GM12878 (cell line): Measurements from ENCODE around the gene FOXD2. TPM values are rescaled to one million over a fixed set of nuclear protein-coding genes. Genes with fewer than 3 reads are reported as not detected.
A peak's percentile ranks its signal among the peaks of the same experiment; 100 is the strongest.

Source experiments
- ATAC-seq: fragments of 200-7000 bp; cut with Tn5 transposase; 3 replicates; pipeline ENCODE4 v1.9.1; 2020; ENCODE audit warnings: mild to moderate bottlenecking, moderate library complexity
- BruUV-seq: library from RNA; stranded (reverse); fragments of 400-500 nt; replicated peaks from 2 replicates; lab custom pipeline; 2021; lab: Mats Ljungman, UMichigan
- CTCF ChIA-PET: fragments of 300-600 bp; sonication (Branson Sonifier 250); formaldehyde crosslinking; extraction: SDS; loops from one replicate; lab custom pipeline; 2021; ENCODE audit warnings: inconsistent platforms; lab: Yijun Ruan, JAX
- POLR2A ChIA-PET: fragments of 350-600 bp; formaldehyde crosslinking; extraction: SDS; loops from one replicate; lab custom pipeline; 2021; ENCODE audit warnings: inconsistent platforms; lab: Charles Lee
- RAD21 ChIA-PET: fragments of 300-600 bp; sonication (Branson Sonifier 250); formaldehyde crosslinking; loops from one replicate; lab custom pipeline; 2023; ENCODE audit warnings: antibody characterized with exemption; ENCODE audit not compliant: unreplicated experiment; lab: Charles Lee
- SMC1A ChIA-PET: fragments of 300-600 bp; sonication (Branson Sonifier 250); formaldehyde crosslinking; loops from one replicate; lab custom pipeline; 2023; ENCODE audit not compliant: unreplicated experiment, uncharacterized antibody; lab: Charles Lee
- DNase-seq: peaks from one replicate; pipeline ENCODE4 v3.0.0-alpha.2; 2011; ENCODE audit warnings: low read depth, low spot score
- FAIRE-seq: peaks from 3 replicates; lab custom pipeline; 2011; peaks lifted over from hg19 to GRCh38; lab: Jason Lieb, UNC
- H2AFZ ChIP-seq: 2 replicates; pipeline ENCODE4 v1.6.0; 2011; ENCODE audit warnings: low read depth, low read length, control low read depth; ENCODE audit not compliant: control insufficient read depth
- H3K27ac ChIP-seq: 2 replicates; pipeline ENCODE4 v1.5.1; 2011; ENCODE audit warnings: control low read depth; ENCODE audit not compliant: control insufficient read depth, insufficient read depth
- H3K27me3 ChIP-seq, 2 experiments: replicated peaks in 1 of 2; 2 replicates each; pipeline versions ENCODE4 v1.6.0 to v1.6.1; 2011; ENCODE audit warnings: low read length in 1 of 2; ENCODE audit not compliant: control insufficient read depth in 2 of 2, insufficient read depth in 2 of 2
- H3K36me3 ChIP-seq, 2 experiments: 2 replicates each; pipeline ENCODE4 v1.5.1; 2011; ENCODE audit warnings: low read length in 1 of 2; ENCODE audit not compliant: control insufficient read depth in 2 of 2, insufficient read depth in 2 of 2
- H3K4me1 ChIP-seq: 2 replicates; pipeline ENCODE4 v1.6.1; 2011; ENCODE audit warnings: mild to moderate bottlenecking, low read length, moderate library complexity, mixed read lengths; ENCODE audit not compliant: control insufficient read depth, insufficient read depth
- H3K4me2 ChIP-seq: 2 replicates; pipeline ENCODE4 v1.6.0; 2011; ENCODE audit warnings: control low read depth; ENCODE audit not compliant: control insufficient read depth, insufficient read depth
- H3K4me3 ChIP-seq: fragments of 200-600 bp; sonication (generic); 2 replicates; pipeline ENCODE4 v1.5.1; 2016
- H3K79me2 ChIP-seq: 2 replicates; pipeline ENCODE4 v1.6.0; 2011; ENCODE audit warnings: low read length; ENCODE audit not compliant: control insufficient read depth, insufficient read depth
- H3K9ac ChIP-seq: 2 replicates; pipeline ENCODE4 v1.8.0; 2011; ENCODE audit warnings: low read length, control low read depth, mixed read lengths; ENCODE audit not compliant: control insufficient read depth, insufficient read depth
- H3K9me3 ChIP-seq: replicated peaks from 3 replicates; pipeline ENCODE4 v1.5.1; 2011; ENCODE audit warnings: mild to moderate bottlenecking, low read length; ENCODE audit not compliant: control insufficient read depth, insufficient read depth
- H4K20me1 ChIP-seq: 2 replicates; pipeline ENCODE4 v1.6.0; 2011; ENCODE audit not compliant: control insufficient read depth, insufficient read depth
- BHLHE40 ChIP-seq, 2 experiments: fragments of 450-650 bp in 1 of 2; IDR thresholded peaks; 2 replicates each; pipeline ENCODE4 v1.6.1; 2011 to 2017; ENCODE audit warnings: low read depth in 2 of 2, borderline replicate concordance in 1 of 2, improper control_type of control experiment in 1 of 2, low read length in 1 of 2, mild to moderate bottlenecking in 1 of 2
- CREM ChIP-seq: IDR thresholded peaks from 2 replicates; pipeline ENCODE4 v1.6.1; 2014; ENCODE audit warnings: antibody characterized with exemption, low read depth
- LARP7 ChIP-seq: fragments of 450-650 bp; IDR thresholded peaks from 2 replicates; pipeline ENCODE4 v1.6.1; 2017; ENCODE audit warnings: mild to moderate bottlenecking
- NFYA ChIP-seq: IDR thresholded peaks from 2 replicates; pipeline ENCODE4 v1.6.1; 2011; ENCODE audit warnings: low read depth, mild to moderate bottlenecking, low read length, improper control_type of control experiment, borderline replicate concordance
- POLR2AphosphoS2 ChIP-seq: IDR thresholded peaks from 2 replicates; pipeline ENCODE4 v1.6.1; 2011; ENCODE audit warnings: low read depth, mild to moderate bottlenecking, low read length, improper control_type of control experiment, moderate library complexity
- RAD21 ChIP-seq: IDR thresholded peaks from 2 replicates; pipeline ENCODE4 v1.6.1; 2011; ENCODE audit warnings: mild to moderate bottlenecking, low read depth, low read length, moderate library complexity; ENCODE audit not compliant: insufficient read depth
- SIX5 ChIP-seq: IDR thresholded peaks from 2 replicates; pipeline ENCODE4 v1.6.1; 2011; ENCODE audit warnings: mild to moderate bottlenecking, low read depth, low read length, moderate library complexity; ENCODE audit not compliant: severe bottlenecking
- SPI1 ChIP-seq: IDR thresholded peaks from 2 replicates; pipeline ENCODE4 v1.6.1; 2011; ENCODE audit warnings: low read depth, mild to moderate bottlenecking, low read length, moderate library complexity, borderline replicate concordance; ENCODE audit not compliant: insufficient read depth
- STAT1 ChIP-seq: fragments of 450-650 bp; conservative IDR thresholded peaks from 2 replicates; pipeline ENCODE4 v1.6.1; 2014; ENCODE audit warnings: antibody characterized with exemption, mild to moderate bottlenecking
- TCF12 ChIP-seq: IDR thresholded peaks from 2 replicates; pipeline ENCODE4 v1.6.1; 2011; ENCODE audit warnings: low read depth, mild to moderate bottlenecking, low read length
- YY1 ChIP-seq: IDR thresholded peaks from 2 replicates; pipeline ENCODE4 v1.6.1; 2011; ENCODE audit warnings: low read depth, mild to moderate bottlenecking, low read length
- WGBS: methylation state at CpG from one replicate; pipeline ENCODE4 v1.1.6; 2016; ENCODE audit warnings: low lambda C conversion rate; ENCODE audit not compliant: insufficient replicate concordance, insufficient coverage; ENCODE audit errors: missing lambda C conversion rate; 5-methylcytosine and 5-hydroxymethylcytosine counted together
- in situ Hi-C: fragments of 300-500 bp; cut with MboI; formaldehyde crosslinking; loops from 9 replicates; pipeline ENCODE4 v1.14.3; 2018; ENCODE audit warnings: mixed read lengths
- intact Hi-C: fragments of 100-400 bp; cut with micrococcal nuclease; formaldehyde crosslinking; loops from one replicate; pipeline ENCODE4 v1.14.2; 2022; ENCODE audit not compliant: unreplicated experiment
- polyA plus RNA-seq, 11 experiments: library from polyadenylated mRNA; depleted of rRNA in 4 of 11; unstranded in 6 of 11; stranded (reverse) in 5 of 11; fragments of >200 nt; fragmentation: Nextera tagmentation in 4 of 11; fragmentation: Illumina TruSeq in 1 of 11; extraction: Ambion mirVana in 4 of 11; extraction: Trizol in 1 of 11; gene quantifications; 1 replicate in 1 of 11; 2 replicates in 10 of 11; pipeline versions ENCODE4 v1.2.1 to v1.2.3, GENCODE V29; 2011 to 2016; ENCODE audit warnings: inconsistent platforms in 2 of 11, missing spikeins in 2 of 11, low read depth in 1 of 11
- total RNA-seq, 4 experiments: library from RNA; depleted of rRNA in 3 of 4; stranded (reverse); fragments of >200 nt in 3 of 4; fragmentation: Illumina TruSeq in 1 of 4; extraction: Trizol in 1 of 4; gene quantifications; 2 replicates each; pipeline versions ENCODE4 v1.2.1 to v1.2.3, GENCODE V29; 2013 to 2021
- TF ChIP-seq, protein P1 (sequence below), 3 experiments: IDR thresholded peaks in 2 of 3; conservative IDR thresholded peaks in 1 of 3; 2 replicates each; pipeline ENCODE4 v1.5.1; 2011; ENCODE audit warnings: low read depth in 3 of 3, low read length in 3 of 3, mild to moderate bottlenecking in 3 of 3, control low read depth in 2 of 3, moderate library complexity in 2 of 3, inconsistent platforms in 1 of 3, mixed read lengths in 1 of 3; ENCODE audit not compliant: control insufficient read depth in 2 of 3, insufficient read depth in 1 of 3; ENCODE audit errors: extremely low read depth in 1 of 3

FOXD2 gene
- total and polyA plus RNA-seq, 10 of the 15 experiments (the other 5 are each of a cell fraction or from before 2014, with no cell fraction given): under 0.01 to 0.27 (median 0.04) TPM; not detected in 1

DNA sequence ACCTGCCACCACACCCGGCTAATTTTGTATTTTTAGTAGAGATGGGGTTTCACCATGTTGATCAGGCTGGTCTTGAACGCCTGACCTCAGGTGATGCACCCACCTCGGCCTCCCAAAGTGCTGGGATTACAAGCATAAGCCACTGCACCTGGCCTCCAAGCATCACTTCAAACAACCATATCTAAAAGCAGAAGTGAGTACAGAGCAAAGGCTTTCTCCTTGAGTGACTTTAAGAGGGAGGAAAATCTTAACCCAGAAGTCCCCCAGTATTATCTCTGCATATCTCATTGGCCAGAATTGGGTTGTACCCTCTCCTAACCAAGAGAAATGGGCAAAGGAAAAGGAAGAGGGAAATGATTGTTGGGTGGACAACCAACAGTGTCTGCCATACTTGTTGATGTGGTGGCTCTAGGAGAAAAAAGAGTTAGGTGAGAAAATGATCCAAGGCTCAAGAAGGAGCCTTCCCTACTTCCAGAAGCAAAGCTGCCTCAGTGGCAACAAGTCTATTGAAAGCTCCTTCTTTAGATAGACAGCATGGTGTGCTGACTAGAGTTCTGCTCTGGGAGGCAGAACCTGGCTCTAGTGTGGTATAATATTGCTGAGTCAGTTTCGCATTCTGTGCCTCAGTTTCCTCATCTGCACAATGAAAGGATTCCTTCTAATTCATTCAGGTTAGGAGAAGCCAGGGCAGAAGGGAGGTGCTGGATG is 38.6 kb upstream of the FOXD2 start:
- WGBS: 11% methylated on average over 4 of the region's 4 CpGs
- no peak overlapping the region for H3K27ac ChIP-seq
- H3K9ac ChIP-seq: no peak overlapping the region
- DNase-seq (no peak), ATAC-seq (peak; percentile 67), FAIRE-seq (no peak)
- SMC1A ChIA-PET: interaction anchor here (0.7 to 1.2 kb wide), 2 partner anchors 9 to 177 kb away, joined by 3 read pairs; no protein-coding TSS in a partner anchor
- intact Hi-C loops (no loop called here), in situ Hi-C loops (no loop called here)
- H2AFZ ChIP-seq: no peak overlapping the region
- TF ChIP-seq YY1 (no peak), TCF12 (0 out of 2 replicates have a peak, but pooled peaks have one; percentile 31), RAD21 (no peak), POLR2AphosphoS2 (no peak), SIX5 (no peak), BHLHE40 (IDR thresholded peaks at IDR 0.05; ENCODE audit: borderline replicate concordance in 1 of 2, low read depth in 2 of 2, low read length in 1 of 2) (peak in 1 of 2 experiments; percentile 9; a peak in 1 of 4 replicates), CREM (no peak), LARP7 (no peak), STAT1 (no peak), SPI1 (peak; percentile 86), NFYA (no peak)
- TF ChIP-seq, protein P1, sequence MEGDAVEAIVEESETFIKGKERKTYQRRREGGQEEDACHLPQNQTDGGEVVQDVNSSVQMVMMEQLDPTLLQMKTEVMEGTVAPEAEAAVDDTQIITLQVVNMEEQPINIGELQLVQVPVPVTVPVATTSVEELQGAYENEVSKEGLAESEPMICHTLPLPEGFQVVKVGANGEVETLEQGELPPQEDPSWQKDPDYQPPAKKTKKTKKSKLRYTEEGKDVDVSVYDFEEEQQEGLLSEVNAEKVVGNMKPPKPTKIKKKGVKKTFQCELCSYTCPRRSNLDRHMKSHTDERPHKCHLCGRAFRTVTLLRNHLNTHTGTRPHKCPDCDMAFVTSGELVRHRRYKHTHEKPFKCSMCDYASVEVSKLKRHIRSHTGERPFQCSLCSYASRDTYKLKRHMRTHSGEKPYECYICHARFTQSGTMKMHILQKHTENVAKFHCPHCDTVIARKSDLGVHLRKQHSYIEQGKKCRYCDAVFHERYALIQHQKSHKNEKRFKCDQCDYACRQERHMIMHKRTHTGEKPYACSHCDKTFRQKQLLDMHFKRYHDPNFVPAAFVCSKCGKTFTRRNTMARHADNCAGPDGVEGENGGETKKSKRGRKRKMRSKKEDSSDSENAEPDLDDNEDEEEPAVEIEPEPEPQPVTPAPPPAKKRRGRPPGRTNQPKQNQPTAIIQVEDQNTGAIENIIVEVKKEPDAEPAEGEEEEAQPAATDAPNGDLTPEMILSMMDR (IDR thresholded peaks at IDR 0.05 in 2 of 3, conservative IDR thresholded peaks at IDR 0.05 in 1 of 3; ENCODE audit: control insufficient read depth in 2 of 3, extremely low read depth in 1 of 3, insufficient read depth in 1 of 3, low read depth in 3 of 3, low read length in 3 of 3): no peak
- no peak overlapping the region for H3K4me3 ChIP-seq
- H3K36me3 ChIP-seq: no peaks in the 10 kb centered on the region
- no peaks in the 10 kb centered on the region for H3K79me2 ChIP-seq
- no peaks in the 10 kb centered on the region for H3K27me3 ChIP-seq
- no peak overlapping the region for H3K4me2 ChIP-seq
- no peaks in the 10 kb centered on the region for H3K9me3 ChIP-seq
- no peaks in the 10 kb centered on the region for H4K20me1 ChIP-seq
- CTCF ChIA-PET: interaction anchor here (0.8 to 2.6 kb wide), 3 partner anchors 8 to 39 kb away, joined by 3 to 10 read pairs (median 4); partner anchors contain the start of gene FOXD2
- BruUV-seq: no TSS peak
- RAD21 ChIA-PET: no interaction called here
- POLR2A ChIA-PET: no interaction called here
- H3K4me1 ChIP-seq: no peaks in the 10 kb centered on the region
